HG03432 (cell line): Measurements from ENCODE around the gene OR6X1.
"Not testable (repeated sequence)": the region's sequence is repeated elsewhere in the genome, so short reads cannot be mapped to it uniquely, and the experiment has no call there.

Experiments
- ATAC-seq: cut with Tn5 transposase; IDR thresholded peaks from one replicate; pipeline ENCODE4 v1.9.1; 2021; ENCODE audit warnings: mild to moderate bottlenecking, moderate library complexity; ENCODE audit not compliant: unreplicated experiment

The OR6X1 gene

DNA sequence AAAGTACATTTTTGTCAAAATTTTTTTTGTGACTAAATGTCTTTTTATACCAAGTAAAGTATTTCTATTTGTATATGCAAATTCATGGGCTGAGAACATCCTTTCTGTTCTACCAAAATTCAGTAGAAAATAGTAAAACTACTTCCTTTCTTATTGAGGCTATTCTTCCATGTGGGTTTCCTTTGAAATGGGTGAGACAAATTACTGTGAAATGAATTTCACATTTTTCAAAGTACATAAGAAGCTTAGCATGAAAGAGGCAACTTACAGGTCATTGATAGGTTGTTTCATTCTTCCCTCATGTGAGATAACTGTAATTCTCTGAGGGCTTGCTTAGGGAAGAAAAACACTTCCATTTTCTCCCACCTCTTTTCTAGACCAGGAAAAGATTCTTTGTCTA is 1.0 kb upstream of the OR6X1 start:
- no peak for ATAC-seq

GRCh38 chr11:123753110-123753509 is 1.2 kb downstream of the OR6X1 start:
- ATAC-seq, result no peak

GRCh38 chr11:123751781-123752180 is 2.5 kb downstream of the OR6X1 start:
- ATAC-seq, result no peak

GRCh38 chr11:123748349-123748748 is 6.0 kb downstream of the OR6X1 start:
- ATAC-seq, result not testable (repeated sequence)

DNA sequence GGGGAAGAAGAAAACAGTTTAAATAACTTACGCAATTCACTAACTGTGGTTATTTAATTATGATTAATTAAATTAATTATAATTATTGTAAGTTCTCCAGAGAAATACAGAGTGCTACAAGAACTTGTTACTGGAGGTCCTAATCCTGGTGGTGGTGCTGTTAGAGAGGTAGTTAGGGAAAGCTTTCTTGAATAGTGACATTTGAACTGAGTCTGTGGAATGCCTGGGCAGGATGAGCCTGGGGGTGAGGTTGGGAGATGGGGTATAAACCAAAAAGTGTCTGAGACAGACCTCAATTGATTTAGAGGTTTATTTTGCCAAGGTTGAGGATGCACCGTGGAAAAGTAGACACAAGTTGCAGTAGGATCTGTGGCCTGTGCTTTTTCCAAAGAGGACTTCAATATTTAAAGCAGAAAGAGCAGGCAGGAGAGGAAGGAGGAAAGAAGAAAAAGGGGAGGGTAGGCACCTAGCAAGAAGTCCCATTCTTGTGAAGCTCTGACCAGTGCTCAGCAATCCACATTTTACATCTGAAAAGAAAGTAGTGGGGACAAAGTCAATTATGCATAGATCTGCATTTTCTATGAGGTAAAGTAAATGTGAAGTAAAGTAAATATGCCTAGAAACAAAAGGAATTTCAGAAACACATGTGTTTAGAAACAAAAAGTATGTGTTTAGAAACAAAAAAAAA is 8.4 kb downstream of the OR6X1 start:
- no peak for ATAC-seq

- no peak for ATAC-seq
These were observed 11.6 kb downstream of the OR6X1 start for GRCh38 chr11:123742724-123743120.

DNA sequence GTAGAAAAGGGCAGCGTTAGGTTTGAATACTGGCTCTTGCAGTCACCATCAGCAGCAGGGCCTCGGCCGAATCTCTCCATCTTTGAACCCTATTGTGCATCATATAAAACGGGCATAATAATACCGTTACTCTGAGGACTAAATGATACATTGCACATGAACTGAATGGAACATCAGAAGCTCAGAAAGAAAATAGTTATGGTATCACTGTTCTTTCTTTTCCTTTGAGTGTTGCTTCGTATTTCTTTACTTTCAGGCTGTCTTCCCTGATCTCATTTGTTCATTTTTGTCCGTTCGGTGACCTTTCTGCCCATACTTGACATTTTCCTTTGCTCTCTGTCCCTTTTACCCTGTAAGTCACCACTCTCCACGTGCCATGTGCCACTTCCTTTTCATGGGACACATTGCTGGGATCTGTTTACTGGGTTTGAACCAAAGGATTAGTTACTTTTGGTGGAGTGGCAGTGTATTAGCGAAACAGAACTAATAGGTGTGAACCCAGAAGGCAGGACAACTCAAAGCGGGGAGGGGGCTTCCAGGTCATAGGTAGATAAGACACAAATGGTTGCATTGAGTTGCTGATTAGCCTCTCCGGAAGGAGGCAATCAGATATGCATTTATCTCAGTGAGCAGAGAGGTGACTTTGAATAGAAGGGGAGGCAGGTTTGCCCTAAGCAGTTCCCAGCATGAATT is 12.1 kb downstream of the OR6X1 start:
- no peak for ATAC-seq

DNA sequence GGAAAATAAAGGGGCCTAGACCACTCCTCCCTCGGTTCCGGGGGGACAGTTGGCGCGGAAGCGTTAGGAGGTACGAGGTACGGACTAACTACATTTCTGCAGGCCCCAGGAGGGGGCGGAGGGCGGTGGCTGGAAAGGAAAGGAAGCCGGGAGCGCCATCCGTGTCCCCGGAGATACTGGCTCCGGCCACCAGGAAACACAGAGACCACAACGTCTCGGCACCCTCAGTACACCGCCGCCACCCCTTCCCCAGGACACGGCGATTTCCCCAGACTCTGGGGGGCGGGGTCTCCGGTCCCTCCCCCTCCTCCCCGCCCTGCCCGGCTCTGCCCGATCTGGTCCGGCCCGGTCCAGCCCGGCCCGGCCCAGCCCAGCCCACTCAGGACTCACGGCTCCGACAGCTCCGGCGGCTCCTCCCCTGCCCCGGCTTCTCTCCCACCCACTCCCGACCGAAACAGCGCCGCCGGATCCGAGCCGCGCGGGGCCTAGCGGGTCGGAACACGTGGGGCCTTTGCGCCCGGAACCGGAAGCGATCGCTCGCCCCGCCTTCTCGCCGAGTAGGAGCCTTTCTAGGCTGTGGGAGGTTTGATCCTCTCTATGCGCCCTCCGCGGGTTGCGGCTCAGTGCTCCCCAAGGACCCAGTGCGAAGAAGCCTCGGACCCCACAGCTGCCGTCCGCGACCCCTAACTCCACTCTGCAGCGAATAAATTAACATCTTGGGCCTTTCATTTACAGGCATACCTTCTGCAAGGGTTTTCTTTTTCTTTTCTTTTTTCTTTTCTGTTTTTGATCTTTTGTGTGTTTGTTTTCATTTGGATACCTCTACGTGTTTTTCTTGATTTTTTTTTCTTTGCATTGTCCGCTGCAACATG is 12.9 kb downstream of the OR6X1 start, which contains the start of gene ZNF202:
Gene ZNF202 (minus strand): TSS at position 502 of the 872 bp plus-strand sequence. CDS start 10,772 bp downstream, outside the sequence.
- peak; percentile 99 for ATAC-seq

GRCh38 chr11:123740787-123741158 is 13.5 kb downstream of the OR6X1 start:
- ATAC-seq, result peak; percentile 0

DNA sequence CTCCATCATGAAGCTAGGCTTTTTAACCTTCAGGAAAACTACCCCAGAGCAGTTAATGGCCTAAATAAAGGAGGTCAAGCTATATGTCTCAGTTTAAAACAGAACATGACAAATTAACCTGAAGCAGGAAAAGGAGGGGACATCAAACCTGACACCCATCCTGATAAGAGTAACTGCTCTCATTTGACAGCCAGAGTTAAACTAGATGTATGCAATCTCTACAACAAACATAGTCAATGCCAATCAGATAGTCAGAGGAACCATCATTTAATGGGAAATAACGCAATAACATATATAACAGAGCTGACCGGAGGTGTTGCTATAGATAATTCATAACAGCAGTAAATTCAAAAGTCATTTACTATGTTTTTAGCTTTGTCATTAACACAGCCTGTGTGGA is 15.9 kb downstream of the OR6X1 start:
- no peak for ATAC-seq

DNA sequence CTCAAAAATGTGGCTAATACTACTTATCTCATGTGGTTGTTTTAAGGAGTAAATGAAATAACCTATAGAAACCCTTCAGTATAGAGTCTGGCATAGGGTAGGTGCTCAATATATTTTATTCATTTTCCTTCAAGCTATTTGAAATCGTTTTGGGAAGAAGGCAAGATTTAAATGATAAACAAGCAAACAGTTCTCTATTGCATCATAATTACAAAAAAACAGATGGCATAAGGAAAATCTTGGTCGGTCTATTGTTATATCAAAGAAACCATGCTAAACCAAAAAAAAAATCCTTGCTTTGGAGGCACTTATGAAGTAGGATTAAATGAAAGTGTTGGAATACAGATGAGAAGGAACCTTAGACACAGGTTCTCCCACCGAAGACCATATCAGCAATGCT is 17.5 kb downstream of the OR6X1 start:
- no peak for ATAC-seq

DNA sequence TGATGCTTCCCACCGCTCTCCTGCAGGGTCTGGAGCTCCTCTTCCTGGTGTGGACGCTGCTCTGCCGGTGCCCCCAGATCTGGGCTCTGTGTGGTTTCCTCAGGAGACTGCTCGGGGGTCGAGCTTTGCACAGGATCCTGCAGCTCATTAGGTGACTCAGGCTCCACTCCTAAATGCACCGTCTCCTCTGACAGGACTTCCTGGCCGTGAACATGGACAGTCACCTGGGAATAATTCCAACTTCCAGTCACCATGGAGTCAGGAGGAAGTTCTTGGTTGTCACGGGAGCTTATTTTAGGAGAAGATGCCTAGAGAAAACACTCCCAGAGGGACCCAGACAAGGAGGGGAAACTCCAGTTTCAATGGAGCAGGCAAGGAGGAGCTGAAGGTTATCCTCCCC is 24.7 kb downstream of the OR6X1 start:
- no peak for ATAC-seq

DNA sequence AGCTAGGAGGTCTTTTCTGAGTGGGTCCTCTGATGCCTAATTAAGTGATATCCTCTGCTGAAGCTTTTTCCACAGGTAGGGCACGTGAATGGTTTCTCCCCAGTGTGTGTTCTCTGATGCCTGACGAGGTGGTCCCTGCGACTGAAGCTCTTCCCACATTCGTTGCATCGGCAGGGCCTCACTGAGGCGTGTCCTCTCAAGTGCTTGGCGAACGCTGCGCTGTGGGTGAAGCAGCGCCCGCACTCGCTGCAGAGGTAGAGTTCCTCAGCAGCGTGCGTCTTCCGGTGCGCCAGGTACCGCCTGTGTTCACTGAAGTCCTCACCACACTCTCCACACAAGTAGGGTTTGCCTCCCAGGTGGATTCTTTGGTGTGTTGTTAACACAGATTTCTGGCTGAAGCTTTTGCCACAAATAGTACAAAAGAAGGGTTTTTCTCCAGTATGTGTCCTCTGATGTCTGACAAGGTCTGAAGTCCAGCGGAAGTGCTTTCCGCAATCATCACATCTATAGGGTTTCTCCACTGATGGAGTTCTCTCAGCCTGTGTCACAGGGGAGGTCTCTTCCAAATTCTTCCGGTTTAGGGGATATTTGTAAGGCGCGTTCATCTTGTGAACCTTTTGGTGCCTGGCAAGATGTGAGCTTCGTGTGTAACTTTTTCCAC is 28.2 kb downstream of the OR6X1 start:
- no peak for ATAC-seq

DNA sequence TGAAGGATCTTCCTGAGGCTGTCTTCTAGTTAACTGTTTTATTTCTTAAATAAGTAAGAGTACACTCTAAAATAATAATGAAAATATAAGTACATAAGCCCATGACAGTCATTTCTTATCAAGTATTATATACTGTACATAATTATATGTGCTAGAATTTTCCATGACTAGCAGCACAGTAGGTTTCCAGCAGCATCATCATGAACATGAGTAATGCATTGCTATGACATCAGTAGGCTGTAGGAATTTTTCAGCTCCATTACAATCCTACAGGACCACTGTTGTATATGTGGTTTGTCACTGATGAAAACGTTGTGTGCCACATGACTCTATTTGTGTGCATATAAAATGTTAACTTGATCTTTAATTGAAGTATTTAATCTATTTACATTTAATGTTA is 34.9 kb downstream of the OR6X1 start:
- no peak for ATAC-seq

DNA sequence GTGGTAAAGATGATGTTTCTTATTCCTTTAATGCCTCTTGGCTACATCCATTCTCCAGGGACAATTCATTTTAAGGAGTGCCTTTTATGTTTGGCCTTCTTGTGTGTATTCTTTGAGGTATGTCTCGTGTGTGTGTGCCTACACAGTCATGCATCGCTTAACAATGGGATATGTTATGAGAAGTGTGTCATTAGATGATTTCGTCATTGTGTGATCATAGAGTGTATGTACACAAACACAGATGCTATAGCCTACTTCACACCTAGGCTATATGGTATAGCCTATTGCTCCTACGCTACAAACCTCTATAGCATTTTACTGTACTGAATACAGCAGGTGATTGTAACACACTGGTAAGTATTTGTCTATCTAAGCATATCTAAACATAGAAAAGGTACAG is 35.8 kb downstream of the OR6X1 start:
- ATAC-seq, result no peak

DNA sequence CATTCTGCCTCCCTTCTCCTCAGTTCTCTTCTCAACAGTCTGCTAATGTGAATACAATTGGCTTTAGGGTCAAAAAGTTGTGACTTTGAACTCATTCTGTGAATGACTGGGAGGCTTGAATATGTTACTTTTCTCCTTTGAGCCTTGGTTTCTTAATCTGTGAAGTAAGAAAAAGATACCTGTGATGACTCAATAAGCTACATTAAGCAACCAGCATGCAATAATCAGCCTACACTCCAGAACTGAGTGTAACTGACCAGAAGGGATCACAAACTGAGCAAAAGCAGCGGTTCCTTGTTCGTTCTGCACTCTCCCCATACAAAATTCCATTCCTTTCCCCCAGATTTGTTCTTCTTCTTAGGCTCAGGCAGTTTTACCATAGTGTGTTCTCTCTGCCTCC is 36.3 kb downstream of the OR6X1 start:
- ATAC-seq, result no peak

GRCh38 chr11:123712627-123713026 is 41.7 kb downstream of the OR6X1 start:
- ATAC-seq, result not testable (repeated sequence)

DNA sequence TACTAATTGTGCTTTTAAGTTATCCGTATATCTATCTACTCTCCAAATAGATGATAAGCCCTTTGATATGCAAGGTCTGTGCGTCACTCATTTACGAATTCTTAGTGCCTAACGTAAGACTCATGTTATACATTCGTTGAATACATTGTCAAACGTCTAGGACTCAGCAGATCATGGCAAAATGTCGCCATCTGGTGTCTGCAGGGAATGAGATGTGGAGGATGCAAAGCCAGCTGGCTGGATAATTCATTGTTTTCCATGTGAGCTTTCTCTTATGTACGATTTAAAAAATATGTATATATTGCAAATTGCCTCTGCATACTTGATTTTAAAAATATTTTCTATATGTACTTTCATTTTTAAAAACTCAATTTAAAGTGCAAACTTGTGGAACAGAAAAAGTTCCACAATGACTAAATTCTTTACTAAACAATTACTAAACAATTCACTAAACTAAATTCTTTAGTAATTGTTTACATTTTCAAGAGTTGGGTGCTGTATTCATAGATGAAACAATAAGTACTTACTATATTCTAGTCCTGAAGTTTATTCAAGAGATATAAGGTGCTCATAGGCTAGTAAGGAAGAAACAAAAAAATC is 46.6 kb downstream of the OR6X1 start:
- ATAC-seq, result peak; percentile 70

GRCh38 chr11:123707206-123707605 is 47.1 kb downstream of the OR6X1 start:
- no peak for ATAC-seq

DNA sequence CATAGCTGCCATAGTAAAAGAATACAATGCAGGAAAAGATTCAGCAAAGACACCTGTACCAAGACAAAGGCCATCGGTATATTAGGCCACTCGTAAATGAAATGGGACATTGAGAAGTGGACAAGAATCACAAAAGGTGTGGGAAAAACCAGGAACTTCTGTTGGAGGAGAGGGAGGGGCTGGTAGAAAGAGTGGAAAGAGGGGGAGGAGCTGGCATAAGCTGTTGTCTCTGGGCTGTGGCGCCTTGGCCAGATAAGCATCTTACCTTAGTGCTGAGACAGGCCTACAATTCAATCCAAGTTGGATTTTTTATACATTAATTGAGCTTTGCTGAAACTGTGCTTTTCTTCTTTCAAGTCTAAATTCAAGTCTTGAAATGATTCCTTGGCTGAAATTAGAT is 50.0 kb downstream of the OR6X1 start:
- no peak for ATAC-seq
